Ishikawa (cell line): ENCODE measurements around the gene NDUFA13.

Experiments used
- CEBPB ChIP-seq: IDR thresholded peaks from 2 replicates; pipeline ENCODE4 v1.6.1; 2012
- CREB1 ChIP-seq: IDR thresholded peaks from 2 replicates; pipeline ENCODE4 v1.6.1; 2012; ENCODE audit warnings: low read depth
- EGR1 ChIP-seq: IDR thresholded peaks from 2 replicates; pipeline ENCODE4 v1.6.1; 2012
- EP300 ChIP-seq: IDR thresholded peaks from 2 replicates; pipeline ENCODE4 v1.6.1; 2012; ENCODE audit warnings: borderline replicate concordance
- FOXM1 ChIP-seq: IDR thresholded peaks from 2 replicates; pipeline ENCODE4 v1.6.1; 2012; ENCODE audit warnings: low read depth, borderline replicate concordance
- MAX ChIP-seq: IDR thresholded peaks from 2 replicates; pipeline ENCODE4 v1.6.1; 2012
- NFIC ChIP-seq: IDR thresholded peaks from 2 replicates; pipeline ENCODE4 v1.6.1; 2012
- RAD21 ChIP-seq: IDR thresholded peaks from 2 replicates; pipeline ENCODE4 v1.6.1; 2012; ENCODE audit warnings: low read depth
- REST ChIP-seq: IDR thresholded peaks from 2 replicates; pipeline ENCODE4 v1.6.1; 2012; ENCODE audit warnings: low read depth, mild to moderate bottlenecking
- TAF1 ChIP-seq: IDR thresholded peaks from 2 replicates; pipeline ENCODE4 v1.6.1; 2012; ENCODE audit warnings: low read depth, mild to moderate bottlenecking
- TCF12 ChIP-seq: IDR thresholded peaks from 2 replicates; pipeline ENCODE4 v1.6.1; 2012; ENCODE audit warnings: low read depth
- TEAD4 ChIP-seq: IDR thresholded peaks from 2 replicates; pipeline ENCODE4 v1.6.1; 2012
- USF1 ChIP-seq: IDR thresholded peaks from 2 replicates; pipeline ENCODE4 v1.6.1; 2012
- YY1 ChIP-seq: IDR thresholded peaks from 2 replicates; pipeline ENCODE4 v1.6.1; 2012; ENCODE audit warnings: low read depth
- ZBTB7A ChIP-seq: IDR thresholded peaks from 2 replicates; pipeline ENCODE4 v1.6.1; 2012; ENCODE audit warnings: low read depth

Gene NDUFA13

DNA sequence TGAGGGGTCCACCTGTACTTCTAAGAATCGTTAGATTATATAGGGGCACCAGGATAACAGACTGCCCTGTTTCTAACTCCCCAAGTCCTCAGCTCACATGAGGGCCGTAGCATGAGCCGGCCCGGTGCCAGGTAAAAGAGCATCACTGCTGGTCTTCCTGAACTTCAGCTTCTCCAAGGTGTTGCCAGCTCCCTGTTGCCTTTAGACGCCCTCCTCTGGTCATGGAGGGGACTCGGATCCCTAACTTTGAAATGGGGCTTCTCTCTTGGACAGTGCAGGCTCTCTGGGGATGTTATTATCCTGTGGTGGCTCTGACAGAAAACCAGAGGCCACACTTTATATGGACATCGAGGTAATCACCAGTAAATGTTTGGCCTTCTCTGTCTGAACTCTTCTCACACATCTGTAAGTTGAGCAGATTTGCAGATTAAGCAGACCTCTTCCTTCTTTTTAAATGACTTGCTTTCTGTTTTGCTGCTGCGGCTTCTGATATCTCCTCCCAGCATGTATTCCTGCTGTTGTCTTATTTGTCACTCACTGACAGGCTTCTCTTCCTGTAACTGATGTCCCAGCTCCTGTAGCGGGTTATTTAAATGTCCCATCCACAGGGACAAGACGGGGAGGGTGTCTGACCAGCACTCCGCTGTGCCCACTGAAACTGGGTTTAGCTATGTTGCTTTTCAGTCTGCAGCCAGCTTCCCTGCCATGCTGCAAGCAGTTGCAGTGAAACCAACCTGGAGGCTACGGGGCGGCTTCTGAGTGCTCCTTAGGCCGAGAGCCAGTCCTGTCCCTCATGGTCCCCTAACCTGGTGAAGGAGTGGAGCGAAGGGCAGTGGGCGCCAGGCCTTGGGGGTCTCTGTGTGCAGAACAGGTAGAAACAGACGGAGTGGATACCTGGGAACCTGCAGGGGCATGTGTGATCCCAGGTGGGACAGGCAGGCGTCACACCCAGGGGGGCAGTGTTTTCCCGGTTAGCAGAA, 39.9 kb upstream of the NDUFA13 start:
- TF ChIP-seq ZBTB7A (no peak), RAD21 (peak; percentile 34)

DNA sequence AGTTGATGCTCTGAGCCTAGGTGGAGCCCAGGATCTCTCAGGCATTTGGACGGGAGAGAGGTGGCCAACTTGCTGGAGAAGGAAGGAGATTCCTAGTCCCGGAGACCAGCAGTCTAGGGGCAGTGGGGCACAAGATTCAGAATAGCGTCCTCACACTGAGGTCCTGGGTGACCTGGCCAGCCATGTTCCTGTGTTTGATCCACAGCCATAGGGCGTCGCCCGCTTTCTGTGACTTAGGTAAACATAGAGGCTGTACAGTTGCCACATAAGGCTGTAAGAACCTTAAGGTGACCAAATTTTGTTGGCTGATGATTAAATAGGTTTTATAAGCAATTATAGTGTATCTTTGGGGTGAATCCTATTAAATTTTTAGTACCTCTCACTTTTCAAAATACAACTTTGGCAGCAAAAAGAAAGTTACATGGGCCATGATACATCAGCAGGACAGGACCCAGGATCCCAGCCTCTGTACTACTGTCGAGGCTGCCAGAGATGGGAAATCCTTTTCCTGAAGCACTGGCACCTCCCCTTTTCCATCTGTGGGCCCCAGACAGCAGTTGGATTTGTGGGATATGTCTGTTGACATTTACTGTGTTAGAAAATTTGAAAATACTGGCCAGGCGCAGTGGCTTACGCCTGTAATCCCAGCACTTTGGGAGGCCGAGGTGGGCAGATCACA, 38.2 kb upstream of the NDUFA13 start:
- TF ChIP-seq RAD21 (no peak), FOXM1 (no peak), YY1 (no peak), EP300 (no peak), EGR1 (no peak), TCF12 (no peak), USF1 (no peak), NFIC (no peak), CEBPB (no peak)

- no peak for TF ChIP-seq CEBPB
- TF ChIP-seq CREB1: no peak
- TF ChIP-seq EP300: no peak
- TF ChIP-seq RAD21: no peak
- TF ChIP-seq REST: no peak
- no peak for TF ChIP-seq TAF1
- TF ChIP-seq FOXM1: no peak
Measured at GRCh38 chr19:19480688-19481087, 35.3 kb upstream of the NDUFA13 start.

DNA sequence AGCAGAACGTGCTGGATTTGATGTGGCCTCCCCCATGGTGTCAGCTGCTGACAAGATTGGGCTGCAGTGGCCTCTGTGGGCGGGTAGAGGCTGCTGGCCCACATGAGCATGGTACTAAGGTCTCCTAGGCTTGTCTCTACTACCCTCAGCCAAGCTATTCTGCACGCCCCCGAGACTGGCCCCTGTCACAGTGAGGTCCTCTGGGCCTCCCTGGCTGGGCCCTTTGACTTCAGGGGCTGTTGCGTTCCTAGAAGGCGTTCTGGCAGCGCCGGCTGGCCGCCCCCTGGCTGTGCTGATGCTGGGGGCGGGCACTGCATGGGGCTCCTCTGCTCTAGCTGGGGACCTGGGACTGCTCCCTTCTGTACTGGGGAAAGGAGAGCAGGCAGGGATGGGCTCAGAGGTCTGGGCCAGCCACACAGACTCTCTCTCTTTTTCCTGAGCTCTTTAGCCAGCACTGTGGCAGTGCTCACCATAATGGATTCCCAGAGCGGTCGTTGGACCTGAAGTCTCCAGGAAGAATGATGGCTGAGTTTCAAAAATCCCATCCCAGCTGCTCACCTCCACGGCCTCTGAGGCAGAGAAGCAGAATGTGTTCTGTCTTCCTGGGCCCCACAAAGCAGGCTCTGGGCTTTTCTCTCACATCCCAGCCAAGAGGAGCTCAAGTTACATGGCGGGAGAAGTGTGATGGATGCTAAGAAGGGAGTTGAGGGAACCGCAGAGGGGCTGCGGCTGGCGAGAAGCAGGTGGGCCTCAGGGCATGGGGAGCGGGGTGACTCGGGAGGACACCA, 33.0 kb upstream of the NDUFA13 start:
- TF ChIP-seq RAD21 (no peak), TEAD4 (no peak), FOXM1 (no peak), TAF1 (no peak), CEBPB (no peak), TCF12 (no peak), NFIC (no peak), EGR1 (no peak), EP300 (no peak)

- no peak for TF ChIP-seq REST
- TF ChIP-seq NFIC: no peak
- no peak for TF ChIP-seq CREB1
- no peak for TF ChIP-seq USF1
- no peak for TF ChIP-seq TCF12
- no peak for TF ChIP-seq MAX
- TF ChIP-seq TEAD4: no peak
- no peak for TF ChIP-seq EGR1
- no peak for TF ChIP-seq RAD21
- TF ChIP-seq TAF1: no peak
- no peak for TF ChIP-seq YY1
- no peak for TF ChIP-seq EP300
- TF ChIP-seq CEBPB: no peak
- TF ChIP-seq FOXM1: no peak
Measured at GRCh38 chr19:19485161-19485997, 30.6 kb upstream of the NDUFA13 start.
